CD4-positive, alpha-beta T cell treated with Interleukin-15 for 4 hours (primary cell): ENCODE data around the gene MALT1.
A peak's percentile ranks its signal among the peaks of the same experiment; 100 is the strongest.
"Not testable (repeated sequence)": the region's sequence is repeated elsewhere in the genome, so short reads cannot be mapped to it uniquely, and the experiment has no call there.

Experiments used
- DNase-seq: peaks from one replicate; pipeline ENCODE4 v3.0.0-alpha.2; 2020; ENCODE audit warnings: low spot score

Gene MALT1

DNA sequence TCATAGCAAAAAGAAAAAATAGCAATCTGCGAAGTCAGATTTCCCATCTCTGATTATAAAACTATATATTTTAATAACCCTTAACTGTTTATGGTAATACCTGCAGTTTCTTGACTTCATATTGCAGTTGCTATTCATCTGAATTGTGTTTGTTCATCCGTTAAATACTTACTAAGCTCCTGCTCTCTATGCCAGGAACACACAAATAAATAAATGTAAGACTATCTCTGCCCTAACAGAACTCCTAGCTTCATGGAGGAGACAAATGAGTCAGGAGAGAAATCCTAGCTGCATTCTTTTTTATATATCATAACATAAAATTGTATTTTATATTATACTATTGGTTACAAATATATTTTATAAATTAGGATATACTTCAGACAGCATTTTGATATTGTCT is 61.2 kb downstream of the MALT1 start:
- DNase-seq, result no peak

GRCh38 chr18:58733866-58734265 is 62.6 kb downstream of the MALT1 start:
- DNase-seq, result no peak

DNA sequence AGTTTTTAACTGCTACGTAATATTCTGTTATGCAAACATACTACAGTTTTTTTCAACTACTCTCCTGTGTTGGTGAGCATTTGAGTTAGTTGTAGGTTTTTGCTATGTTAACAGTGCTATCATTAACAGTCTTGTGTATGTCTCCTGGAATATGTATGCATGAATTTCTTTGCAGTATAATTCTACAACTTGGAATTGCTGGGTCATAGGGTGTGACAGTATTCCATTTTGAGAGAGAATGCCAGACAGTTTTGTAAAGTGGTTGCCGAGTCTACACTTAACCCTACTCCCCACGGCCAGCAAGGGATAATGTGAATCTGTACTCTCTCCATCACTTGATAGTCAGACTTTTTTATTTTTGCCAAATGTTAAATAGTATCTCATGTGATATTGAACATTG is 67.1 kb downstream of the MALT1 start:
- DNase-seq, result no peak

DNA sequence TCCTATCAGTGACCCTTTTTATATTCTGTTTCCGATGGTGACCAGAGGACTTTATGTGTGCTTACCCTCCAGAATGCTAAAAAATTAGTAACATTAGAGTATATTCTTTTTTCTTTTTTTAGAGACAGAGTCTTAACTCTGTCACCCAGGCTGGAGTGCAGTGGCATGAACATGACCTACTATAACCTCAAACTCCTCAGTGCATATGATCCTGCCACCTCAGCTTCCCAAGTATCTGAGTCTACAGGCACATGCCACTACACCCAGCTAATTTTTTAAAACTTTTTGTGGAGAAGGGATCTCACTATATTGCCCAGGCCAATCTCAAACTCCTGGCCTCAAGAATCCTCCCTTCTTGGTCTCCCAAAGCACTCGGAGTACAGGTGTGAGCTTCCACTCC is 74.6 kb downstream of the MALT1 start:
- no peak for DNase-seq

GRCh38 chr18:58748899-58749595 is 77.8 kb downstream of the MALT1 start:
- DNase-seq, result no peak

- DNase-seq, result no peak
Measured at GRCh38 chr18:58753976-58754375, 82.7 kb downstream of the MALT1 start.

DNA sequence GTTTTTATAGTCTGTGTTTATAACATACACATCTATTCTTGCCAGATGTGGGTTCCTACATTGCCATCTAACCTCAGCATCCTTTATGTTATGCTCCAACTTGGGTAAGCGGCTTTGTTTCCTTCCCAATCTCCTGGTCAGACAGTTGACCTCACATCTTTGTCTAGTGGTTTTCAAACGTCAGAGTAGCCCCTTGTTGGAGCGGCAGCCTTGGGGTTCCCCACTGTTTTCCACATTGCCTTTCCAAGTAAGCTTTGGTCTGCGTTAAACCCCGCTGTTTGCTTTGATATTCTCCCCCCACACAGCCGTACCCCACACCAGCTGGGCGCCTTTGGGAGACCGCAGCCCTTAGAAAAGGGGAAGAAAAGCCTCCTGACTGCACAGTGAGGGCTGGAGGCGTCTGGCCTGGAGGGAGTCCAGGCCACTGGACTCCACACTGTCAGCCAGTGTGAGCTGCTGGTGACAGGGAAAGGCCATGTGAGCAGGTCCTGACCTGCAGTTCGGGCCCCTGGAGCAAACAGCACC is 83.3 kb downstream of the MALT1 start:
- no peak for DNase-seq

DNA sequence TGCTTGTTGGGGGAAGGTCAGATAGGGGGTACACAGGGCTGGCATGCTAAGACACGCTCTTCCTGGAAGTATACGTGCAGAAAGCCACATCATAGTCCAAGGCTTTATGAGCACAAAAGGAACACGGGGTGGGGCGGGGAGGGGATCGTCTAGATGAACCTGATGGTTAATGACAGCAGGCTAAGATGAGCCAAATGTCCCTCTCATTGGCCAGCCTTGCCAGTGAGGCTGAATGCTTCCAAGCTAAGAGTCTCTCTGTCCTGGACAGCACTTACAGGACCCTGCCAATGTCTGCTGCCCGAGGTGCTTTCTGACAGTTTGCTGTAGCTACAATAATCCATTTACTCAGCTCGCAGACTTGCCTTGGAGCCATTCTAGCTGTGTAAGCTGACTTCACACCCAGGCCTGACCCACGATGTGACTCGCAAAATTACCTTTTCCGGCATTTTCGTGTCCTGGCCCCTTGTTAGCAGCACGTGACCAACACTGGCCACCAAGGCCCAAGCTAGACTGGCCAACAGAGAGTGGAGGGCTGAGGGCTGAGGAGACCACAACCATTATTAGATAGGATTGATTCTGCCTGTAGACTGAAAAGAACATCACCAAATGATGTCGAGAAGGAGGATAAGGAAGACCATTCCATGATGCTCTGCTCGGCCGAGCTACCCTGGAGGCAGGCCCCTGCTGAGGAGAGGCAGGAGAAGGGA is 84.2 kb downstream of the MALT1 start:
- DNase-seq, result peak; percentile 4

- DNase-seq, result no peak
Measured at GRCh38 chr18:58756148-58756547, 84.9 kb downstream of the MALT1 start.

- DNase-seq, result no peak
Measured at GRCh38 chr18:58756596-58757240, 85.5 kb downstream of the MALT1 start.

- DNase-seq, result not testable (repeated sequence)
Measured at GRCh38 chr18:58757351-58757750, 86.1 kb downstream of the MALT1 start.

DNA sequence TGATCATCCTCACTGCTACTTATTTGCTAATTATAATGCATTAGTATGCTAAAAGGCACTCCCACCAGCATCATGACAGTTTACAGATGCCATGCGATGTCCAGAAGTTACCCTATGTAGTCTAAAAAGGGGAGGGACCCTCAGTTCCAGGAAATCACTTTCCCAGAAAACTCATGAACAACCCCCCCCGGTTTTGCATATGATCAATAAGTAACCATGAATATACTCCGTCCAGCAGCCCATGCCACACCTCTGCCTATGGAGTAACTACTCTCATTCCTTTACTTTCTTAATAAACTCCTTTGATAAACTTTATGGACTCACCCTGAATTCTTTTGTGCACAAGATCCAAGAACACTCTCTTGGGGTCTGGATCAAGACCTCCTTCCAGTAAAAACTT is 86.8 kb downstream of the MALT1 start:
- no peak for DNase-seq

GRCh38 chr18:58758606-58759005 is 87.3 kb downstream of the MALT1 start:
- DNase-seq, result no peak

- DNase-seq, result no peak
Measured at GRCh38 chr18:58761241-58761969, 90.1 kb downstream of the MALT1 start.

GRCh38 chr18:58761970-58762780 is 90.9 kb downstream of the MALT1 start:
- no peak for DNase-seq

- no peak for DNase-seq
Measured at GRCh38 chr18:58762781-58763171, 91.5 kb downstream of the MALT1 start.

DNA sequence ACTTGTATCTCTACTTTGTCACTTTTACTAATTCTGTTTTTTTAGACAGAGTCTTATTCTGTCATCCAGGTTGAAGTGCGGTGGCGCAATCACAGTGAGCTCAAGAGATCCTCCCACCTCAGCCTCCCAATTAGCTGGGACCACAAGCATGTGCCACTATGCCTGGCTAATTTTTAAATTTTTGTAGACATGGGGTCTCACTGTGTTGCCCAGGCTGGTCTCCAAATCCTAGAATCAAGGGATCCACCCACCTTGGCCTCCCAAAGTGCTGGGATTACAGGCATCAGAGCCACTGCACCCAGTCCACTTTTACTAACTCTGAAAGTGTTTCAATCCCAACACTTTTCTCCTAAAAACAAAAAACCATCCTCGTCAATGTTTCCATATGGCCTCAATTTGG is 94.9 kb downstream of the MALT1 start:
- no peak for DNase-seq

- DNase-seq, result no peak
Measured at GRCh38 chr18:58766946-58767345, 95.7 kb downstream of the MALT1 start.

- peak; percentile 58 for DNase-seq
Measured at GRCh38 chr18:58768293-58768974, 97.2 kb downstream of the MALT1 start.

DNA sequence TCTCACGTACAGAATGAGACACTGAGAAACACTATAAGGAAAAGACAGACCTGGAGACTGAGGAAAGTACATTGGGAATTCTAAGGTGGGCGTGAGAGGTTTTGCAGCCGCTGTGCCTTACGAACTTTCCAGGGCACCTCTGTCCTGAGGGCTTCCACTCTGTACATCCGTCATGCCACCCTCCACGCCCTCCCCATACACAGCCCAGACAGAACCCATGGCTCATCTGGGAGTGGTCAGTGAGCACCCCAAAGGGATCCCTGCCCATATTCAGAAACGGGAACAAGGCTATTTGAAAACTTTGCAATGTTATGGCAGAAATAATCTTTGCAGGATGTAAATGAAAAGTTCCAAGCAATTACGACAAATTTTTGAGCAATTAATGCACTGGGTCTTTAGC is 98.1 kb downstream of the MALT1 start:
- no peak for DNase-seq

GRCh38 chr18:58770601-58771000 is 99.3 kb downstream of the MALT1 start:
- DNase-seq, result no peak
